Measurements from ENCODE around the gene SLPI.

Gene SLPI

DNA sequence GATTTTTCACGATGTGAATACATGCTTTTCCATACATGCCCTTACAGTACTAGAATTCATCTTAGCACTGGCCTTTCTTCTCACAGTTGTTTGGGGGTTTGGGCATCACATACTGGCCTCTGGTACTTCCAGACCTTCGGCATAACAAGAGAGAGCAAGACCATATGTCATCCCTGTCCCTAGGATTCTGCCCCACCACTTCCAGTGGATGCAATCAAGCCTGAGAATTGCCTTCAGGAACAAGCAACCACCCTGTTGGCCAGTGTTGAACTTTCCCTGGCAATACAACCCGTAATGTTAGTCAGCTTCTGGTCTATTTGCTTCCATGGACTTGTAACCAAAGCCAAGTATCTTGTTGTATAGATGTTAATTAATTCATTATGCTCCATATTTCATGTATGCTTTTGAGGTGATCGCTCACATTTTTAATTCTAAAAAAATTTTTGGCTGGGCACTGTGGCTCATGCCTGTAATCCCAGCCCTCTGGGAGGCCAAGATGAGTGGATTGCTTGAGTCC is 15.4 kb upstream of the SLPI start:
- no peak for DNase-seq

DNA sequence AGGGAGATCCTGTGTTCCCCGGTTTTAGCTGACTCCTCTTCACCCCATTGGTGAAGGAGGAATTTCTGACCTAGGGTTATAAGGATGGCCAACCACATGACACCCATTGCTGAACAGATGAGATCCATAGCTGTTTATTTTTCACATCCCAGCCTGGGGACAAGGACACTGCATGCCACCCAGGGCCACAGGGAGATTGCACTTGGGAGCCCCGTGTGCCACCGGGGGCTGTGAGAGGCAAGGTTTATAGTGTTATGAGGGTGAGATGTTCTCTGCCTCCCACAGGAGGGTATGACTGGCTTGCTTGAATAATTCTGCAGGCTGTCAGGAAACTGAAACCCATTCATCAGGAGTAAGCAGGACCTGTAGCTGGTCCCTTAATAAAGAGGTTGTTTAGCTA is 14.7 kb upstream of the SLPI start:
- DNase-seq = no peak

DNA sequence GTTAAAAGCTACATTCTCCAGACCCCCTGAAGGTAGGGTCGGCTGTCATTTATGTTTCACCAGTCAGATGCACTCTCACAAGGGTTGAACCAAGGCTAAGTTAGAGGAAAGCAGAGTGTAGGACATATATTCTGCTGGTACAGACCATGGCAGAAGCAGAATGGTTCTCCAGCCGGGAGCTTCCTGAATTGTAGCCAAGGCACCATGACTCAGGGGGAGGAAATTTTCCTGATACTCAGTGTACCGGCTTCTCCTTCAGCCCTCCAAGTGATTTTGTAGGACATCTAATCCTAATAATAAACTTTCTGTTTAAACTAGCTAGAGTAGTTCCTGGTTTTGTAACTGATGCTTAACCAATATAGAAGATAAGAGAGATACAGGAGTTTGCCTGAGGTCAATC is 14.2 kb upstream of the SLPI start:
- DNase-seq = no peak

DNA sequence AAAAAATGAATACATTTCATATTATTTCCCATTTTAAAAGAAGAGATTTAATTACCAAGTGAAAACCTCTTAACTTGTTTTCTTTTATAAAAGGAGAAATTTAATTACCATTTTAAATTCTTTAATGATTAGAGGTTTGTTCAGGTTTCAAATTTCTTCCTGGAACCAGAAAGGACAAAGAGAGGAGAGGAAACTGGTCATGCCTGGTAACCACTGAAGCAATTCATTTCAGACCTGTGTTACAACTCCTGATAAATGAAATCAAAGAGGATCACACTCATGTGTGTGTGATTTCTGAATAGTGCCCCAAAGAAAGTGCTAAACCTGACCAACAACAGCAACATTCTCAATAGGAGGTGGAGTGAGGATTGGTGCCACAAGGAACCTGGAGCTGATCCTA is 12.6 kb upstream of the SLPI start:
- no peak for DNase-seq

DNA sequence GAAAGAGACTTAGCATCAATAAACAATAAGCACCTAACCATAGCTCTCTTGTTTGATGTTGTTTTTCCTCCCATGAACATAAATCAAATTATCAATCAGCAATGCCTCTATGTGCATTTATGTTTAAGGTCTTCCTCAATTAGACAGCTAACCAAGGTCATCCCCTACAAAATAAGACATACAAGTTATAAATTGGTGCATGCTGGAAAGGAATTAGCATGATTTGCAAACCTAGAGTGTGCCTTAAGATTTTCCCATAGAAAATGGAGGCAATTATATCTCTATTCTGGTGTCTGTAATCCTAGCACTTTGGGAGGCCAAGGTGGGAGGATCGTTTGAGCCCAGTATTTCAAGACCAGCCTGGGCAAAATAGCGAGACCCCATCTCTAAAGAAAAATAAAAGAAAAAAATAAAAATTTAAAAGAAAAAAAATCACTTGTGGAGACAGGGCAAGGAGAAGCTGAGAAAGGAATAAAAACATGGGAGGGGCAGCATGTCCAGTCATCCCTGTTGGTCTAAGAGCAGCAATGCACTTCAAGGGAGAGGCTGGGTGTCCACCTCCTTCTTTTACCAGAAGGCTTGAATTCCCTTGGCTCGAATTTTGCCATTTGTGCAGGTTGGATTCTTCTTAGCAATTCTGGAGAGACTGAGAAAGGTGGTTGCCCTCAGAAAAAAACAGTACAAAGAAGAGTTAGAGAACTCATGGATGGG is 9.3 kb upstream of the SLPI start:
- DNase-seq = no peak

DNA sequence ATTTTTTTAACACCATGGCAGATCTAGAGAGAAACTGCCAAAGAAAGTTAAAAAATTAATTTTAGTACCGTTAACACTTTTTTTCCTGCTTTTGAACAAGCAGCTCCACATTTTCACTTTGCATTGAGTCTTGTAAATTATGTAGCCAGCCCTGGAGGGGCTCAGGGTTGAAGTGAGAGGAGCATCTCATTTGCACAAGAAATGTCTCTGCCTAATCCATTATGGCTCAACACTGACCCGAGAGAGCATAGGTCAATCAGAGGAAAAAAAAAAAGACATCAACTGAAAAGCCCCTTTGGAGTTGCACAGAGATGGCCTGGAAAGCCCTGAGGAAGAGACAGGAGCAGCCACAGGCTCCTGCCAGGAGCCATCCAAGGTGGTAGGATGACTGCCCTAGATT is 4.3 kb upstream of the SLPI start:
- no peak for DNase-seq

DNA sequence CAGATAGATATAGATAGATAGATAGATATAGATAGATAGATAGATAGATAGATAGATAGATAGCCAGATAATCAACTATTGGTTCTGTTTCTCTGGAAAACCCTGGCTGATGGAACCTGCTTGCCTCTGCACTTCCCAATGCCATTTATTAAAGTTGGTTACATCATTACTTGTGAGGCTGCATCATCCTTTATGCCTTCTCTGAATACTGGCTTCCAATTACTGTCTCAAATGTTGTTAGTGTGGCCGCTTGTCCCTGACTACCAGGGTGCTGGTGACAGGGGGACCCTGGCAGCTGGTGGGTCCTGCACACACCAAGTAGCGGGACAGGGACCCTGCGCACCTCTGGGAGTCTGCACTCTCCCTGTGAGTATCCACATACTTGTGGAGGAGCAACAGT is 3.9 kb upstream of the SLPI start:
- no peak for DNase-seq

DNA sequence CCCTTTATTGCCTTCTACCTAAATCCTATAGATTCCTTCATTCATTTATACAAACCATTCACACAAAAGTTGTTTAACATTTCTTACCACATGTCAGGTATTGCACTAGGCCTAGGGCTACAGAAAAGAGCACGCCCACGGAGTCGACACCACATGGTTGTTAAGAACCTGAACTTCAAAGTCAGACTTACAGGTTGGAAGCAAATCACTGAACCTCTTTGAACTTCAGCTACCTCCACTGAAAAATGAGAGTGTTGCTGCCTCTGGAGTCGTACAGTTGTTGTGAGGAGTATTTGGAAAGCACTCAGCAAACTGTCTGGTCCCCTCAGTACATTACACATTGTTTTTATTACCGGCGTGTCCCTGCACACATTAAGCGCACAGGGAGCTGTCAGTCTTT is 3.3 kb upstream of the SLPI start:
- DNase-seq = no peak

DNA sequence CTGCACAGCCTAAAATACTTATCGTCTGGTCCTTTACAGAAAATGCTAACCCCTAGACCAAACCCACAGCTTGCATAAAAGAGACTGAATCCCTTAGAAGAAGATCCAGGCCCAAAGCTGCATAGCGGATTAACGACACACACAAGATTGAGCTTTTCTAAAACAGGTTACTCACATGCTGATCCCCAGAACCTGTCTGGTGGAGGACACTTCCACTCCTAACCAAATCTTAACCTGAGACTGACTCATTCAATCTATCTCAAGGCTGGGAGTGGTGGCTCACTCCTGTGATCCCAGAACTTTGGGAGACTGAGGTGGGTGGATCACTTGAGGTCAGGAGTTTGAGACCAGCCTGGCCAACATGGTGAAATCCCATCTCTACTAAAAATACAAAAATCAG is 2.8 kb upstream of the SLPI start:
- DNase-seq = no peak

DNA sequence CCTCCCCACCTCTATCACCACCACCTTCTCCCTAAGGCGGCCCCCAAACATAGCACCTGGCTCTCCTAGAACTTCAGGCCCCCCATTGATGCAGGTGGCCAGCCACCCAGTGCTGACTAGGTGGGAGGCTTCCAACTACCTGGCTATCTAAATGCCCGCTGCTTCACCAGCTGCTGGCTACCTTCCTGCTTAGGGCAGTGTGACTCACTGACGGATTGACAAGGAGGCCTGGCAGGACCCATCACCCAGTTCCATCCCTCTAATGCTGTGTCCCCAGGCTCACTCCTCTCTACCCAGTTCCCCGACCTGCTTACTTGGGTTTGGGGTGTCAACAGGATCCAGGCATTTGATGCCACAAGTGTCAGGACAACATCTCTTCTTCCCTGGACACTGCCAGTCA is 1.1 kb downstream of the SLPI start:
- no peak for DNase-seq

DNA sequence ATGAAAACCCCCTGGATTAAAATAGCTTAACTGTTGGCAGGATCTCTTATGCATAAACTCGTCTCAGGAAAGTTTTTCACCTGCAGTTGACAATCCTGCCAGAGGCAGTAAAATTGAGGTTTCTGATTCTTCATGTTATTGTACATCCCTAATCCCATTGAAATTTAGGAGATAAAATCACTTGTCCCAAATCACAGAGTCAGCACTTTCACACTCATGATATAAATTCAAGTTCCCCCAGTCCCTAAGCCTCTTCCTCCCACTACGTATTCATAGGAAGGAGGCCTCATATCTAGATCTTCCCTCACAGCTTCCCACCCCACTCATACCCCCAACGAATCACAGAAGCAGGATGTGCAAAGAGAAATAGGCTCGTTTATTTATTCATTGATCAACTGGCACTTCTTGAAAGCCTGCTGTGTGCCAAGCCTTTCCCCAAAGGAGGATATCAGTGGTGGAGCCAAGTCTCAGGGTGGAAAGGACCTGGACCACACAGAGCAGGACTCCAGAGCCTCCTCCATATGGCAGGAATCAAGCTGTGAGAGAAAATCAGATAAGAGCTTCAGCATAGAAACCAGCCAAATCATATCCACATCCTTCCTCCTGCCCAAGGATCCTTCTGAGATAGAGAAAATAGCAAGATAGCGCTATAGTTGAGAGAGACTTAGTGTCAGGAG is 2.3 kb downstream of the SLPI start:
- DNase-seq = no peak

DNA sequence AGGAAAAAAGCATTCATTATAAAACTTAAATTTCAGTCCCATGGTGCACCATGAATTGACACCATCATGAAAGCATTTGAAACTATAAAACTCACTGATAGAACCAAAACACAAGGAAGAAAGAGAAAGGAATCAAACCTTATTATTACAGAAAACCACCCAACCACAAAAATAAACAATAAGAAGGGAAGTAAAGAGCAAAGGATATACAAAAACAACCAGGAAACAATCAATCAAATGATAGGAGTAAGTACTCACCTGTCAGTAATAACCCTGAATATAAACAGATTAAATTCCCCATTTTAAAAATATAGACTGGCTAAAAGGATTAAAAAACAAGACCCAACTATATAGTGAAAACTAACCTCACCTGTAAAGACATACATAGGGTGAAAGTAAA is 5.8 kb downstream of the SLPI start:
- DNase-seq = no peak

DNA sequence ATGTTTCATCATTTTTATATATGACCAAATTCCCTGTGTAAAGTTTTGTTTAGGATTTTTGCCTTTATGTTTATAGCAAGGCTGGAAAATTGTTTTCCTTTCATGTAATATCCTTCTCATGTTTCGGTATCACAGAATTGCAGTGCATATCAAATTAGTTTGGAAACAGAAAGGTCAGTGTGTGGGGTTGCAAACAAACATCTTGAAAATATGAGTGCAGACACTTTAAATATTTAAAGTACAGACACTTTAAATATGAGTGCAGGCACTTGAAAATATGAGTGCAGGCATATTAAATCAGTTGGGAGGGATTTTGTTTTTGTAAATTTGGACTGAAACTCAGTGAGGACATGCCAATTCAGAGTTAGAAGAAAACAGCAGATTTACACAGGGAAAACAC is 6.5 kb downstream of the SLPI start:
- DNase-seq = no peak

DNA sequence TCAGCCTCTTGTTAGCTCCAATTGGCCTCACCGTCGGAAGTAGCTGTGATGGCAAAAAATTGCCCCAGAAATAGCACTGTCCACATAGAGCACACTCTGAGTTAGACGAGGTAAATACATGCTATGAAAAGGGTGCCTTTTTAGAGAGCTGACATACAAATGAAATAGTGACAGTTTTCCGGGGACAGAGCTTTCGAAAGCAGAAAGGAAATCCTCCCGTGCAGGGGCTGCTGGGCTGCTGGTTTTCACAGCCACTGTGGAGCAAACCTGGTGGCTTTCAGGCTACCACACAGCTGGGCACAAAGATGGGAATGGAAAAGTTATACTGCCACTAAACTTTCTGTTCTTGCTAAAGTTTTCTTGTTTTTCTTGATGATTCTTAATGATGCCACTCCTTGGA is 8.3 kb downstream of the SLPI start:
- DNase-seq = no peak

DNA sequence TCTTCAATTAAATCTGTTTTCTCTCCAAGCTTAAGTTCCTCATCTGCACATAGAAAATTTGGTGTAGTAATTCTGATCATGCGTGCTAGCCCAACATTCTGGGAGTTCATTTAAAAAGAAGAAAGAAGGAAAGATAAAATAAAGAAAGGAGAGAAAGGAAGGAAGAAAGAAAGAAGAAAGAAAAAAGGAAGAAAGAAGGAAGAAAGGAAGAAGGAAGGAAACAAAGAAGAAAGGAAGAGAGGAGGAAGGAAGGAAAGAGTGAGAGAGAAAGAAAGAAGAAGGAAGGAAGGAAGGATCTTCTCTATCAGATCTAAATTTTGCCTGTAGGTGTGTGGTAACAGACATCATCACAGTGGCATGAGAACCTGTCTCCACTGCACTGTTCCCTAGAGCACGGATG is 16.2 kb downstream of the SLPI start:
- no peak for DNase-seq

DNA sequence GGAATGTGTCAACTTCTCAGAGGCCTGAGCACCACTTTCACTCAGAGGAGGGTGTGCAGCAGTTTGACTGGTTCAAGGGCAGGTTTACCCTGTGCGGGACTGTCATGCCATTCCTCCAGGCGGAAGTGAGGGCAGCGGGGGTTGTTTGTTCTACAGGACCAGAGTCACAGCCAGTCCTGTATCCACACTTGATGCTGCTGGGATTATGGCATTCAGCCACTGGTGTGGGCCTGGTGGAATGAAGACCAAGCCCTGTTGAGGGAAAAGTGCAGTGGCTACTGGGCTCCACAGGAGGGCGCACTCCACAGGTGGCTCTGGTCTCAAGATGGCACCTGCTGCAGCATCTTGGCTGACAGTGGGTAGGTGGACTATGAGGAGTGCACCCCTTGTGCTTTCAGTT is 18.4 kb downstream of the SLPI start:
- DNase-seq = no peak

DNA sequence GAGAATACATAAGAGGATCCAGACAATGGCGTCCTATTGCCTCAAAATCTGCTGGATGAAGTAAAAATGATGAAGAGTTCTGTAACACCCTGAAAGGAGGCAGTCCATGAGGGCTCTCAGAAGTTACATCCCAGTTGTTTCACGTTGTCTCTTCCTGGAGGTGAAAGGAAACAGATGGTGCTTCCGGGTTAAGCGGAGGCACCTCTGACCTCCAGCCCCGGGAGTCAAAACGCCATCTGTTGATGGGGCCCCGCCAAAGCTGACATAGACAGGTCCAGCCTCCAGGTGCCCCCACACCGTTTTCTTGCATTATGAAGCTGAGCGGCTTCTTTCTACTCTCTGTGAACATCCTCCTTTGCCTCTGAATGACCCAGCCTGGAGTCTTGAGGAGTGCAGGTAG is 23.7 kb downstream of the SLPI start:
- no peak for DNase-seq

DNA sequence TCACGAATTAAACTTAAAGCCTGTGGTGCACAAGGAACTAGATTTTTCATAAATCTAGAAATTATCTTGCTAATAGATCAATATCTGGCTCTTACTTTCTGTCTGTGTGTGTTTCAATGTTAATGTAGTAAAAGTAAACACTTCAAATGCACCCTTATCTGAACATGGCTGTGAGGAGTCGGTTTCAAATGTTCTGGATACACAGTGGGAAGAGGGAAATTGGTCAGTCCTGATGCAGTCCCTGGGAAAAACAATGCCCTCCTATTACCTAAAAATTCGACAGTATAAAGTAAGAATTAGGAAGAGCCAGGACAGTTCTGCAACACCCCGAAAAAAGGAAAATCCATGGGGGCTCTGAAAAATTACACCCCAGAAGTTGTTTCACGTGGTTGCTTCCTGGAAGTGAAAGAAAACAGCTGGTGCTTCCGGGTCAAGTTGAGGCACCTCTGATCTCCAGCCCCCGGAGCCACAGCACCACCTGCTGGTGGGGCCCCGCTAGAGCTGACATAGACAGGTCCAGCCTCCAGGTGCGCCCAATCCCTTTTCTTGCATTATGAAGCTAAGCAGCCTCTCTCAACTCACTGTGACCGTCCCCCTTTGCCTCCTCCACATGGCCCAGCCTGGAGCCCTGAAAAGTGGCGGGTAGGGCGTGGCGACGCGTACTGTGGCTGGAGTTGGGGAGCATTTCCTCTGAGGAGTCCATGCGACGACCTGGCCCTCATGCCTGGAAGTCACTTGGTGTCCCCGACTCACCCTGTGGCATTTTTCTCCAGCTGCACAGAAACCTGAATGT is 24.9 kb downstream of the SLPI start:
- peak in 1 of 2 donors; percentile 3 for DNase-seq

DNA sequence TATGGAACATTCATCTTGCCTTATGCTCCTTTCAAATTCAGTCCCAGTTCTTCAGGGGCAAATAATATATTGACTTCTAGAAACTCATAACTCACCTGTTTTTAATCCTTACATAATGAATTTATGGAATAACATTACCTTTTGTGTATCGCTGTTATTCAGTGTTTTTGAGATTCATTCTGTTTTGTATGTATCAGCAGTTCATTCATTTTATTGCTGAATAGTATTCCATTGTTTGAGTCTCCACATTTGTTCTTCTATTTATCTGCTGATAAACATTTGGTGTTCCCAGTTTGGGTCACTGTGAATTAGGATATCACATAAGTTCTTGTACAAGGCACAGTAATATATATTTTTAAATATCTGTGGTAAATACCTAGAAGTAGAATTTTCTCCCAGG is 28.1 kb downstream of the SLPI start:
- DNase-seq = no peak

DNA sequence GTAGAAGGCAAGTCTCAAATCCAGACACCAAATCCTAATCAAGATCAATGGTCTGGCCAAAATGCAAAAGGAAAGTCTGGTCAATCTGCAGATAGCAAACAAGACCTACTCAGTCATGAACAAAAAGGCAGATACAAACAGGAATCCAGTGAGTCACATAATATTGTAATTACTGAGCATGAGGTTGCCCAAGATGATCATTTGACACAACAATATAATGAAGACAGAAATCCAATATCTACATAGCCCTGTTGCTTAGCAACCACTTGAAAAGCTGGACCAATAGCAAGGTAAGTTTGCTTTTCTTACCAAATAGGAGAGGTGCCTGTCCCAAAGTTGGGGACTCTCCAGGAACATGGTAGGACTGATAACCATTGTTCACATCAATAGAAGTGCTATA is 31.2 kb downstream of the SLPI start:
- no peak for DNase-seq

DNA sequence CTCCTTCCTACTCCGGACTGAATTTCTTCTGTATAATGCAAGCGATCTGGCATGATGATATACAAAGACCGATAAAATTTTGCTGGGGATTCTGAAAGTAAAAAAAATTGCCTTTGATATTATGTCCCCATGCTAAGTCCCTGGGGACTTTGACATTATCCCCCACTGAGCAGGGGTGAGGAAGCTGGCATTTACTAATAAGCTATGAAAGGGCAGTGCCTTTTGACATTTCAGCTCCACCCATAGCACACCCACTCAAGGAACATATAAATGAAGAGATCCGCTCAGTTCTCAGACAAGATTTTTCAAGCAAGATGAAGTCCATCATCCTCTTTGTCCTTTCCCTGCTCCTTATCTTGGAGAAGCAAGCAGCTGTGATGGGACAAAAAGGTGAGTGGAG is 33.3 kb downstream of the SLPI start, which contains the start of gene SEMG2:
Gene SEMG2 (plus strand): TSS at position 298 of the 400 bp plus-strand sequence. CDS start 17 bp downstream, at position 315.
- DNase-seq = no peak

DNA sequence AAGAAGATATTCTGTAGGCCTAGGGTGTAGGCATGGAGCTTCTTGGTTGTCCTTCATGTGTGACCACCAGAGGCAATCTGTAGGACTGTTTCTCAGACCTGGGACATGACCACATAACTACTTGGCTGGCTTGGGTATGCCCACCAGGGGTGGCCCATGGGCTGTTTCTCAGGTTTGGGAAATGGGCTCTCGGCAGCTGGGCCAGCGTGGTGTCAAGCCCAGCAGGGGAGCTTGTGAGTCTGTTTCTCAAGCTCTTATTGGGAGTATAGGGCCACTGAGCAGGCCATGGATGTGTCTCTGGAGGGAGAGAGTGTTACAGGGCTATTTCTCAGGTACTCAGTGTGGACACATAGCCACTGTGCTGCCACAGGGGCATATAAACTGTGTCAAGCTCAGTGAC is 35.7 kb downstream of the SLPI start:
- DNase-seq = no peak

DNA sequence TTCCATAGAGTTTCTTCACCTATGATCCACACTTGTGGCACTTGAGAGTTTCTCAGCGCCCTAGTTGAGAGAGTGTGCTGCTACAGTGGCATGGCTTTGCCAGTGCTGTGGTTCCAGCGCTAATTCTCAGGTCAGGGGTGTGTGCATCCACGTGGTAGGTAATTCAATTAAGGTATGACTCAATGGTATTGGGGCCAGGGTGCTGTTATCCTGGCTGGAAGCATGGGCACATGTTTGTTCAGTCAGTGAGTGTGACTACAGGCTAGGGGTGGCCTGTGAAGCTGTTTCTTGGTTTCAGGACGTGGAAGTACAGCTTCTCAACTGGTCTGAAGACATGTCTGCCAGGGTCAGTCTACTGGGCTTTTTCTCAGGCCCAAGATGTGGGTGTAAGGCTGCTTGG is 36.2 kb downstream of the SLPI start:
- DNase-seq = no peak

DNA sequence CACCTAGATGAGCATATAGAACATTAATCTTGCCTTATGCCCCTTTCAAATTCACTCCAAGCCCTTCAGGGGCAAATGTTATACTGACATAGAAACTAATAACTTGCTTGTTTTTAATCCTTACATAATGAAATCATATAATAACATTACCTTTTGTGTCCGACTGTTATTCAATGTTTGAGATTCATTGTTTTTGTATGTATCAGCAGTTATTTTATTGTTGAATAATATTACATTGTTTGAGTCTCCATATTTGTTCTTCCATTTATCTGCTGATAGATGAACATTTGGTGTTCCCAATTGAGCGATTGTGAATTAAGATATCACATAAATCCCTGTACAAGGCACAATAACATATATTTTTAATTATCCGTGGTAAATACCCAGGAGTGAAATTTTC is 41.5 kb downstream of the SLPI start:
- DNase-seq = no peak
